Thoracic aorta (tissue), 2 donors: ENCODE measurements around the gene SAPCD1. TPM values are rescaled to one million over a fixed set of nuclear protein-coding genes. Genes with fewer than 3 reads are reported as not detected.

Experiments
- ATAC-seq: fragments of 150-250 bp; one replicate; pipeline ENCODE4 v1.8.0; 2017; ENCODE audit warnings: low read depth; ENCODE audit not compliant: insufficient number of reproducible peaks, low FRiP score
- DNase-seq: peaks from one replicate; pipeline ENCODE4 v3.0.0-alpha.2; 2020; ENCODE audit warnings: low spot score
- H3K27ac ChIP-seq, 2 donors: fragments of 200-600 bp; sonication (generic); 1 replicate in 1 of 2; 2 replicates in 1 of 2; pipeline ENCODE4 v1.5.1; 2016; ENCODE audit warnings: mild to moderate bottlenecking in 2 of 2, moderate library complexity in 2 of 2
- H3K27me3 ChIP-seq: fragments of 200-600 bp; sonication (generic); replicated peaks from 2 replicates; pipeline ENCODE4 v1.6.0; 2016; ENCODE audit warnings: mild to moderate bottlenecking; ENCODE audit not compliant: insufficient read depth
- H3K36me3 ChIP-seq: fragments of 200-600 bp; sonication (generic); one replicate; pipeline ENCODE4 v1.5.1; 2016
- H3K4me1 ChIP-seq, 2 donors: fragments of 200-600 bp; sonication (generic); 1 replicate in 1 of 2; 2 replicates in 1 of 2; pipeline versions ENCODE4 v1.5.1 to v1.6.0; 2016; ENCODE audit warnings: low read depth in 2 of 2, mild to moderate bottlenecking in 1 of 2; ENCODE audit not compliant: control insufficient read depth in 1 of 2
- H3K4me3 ChIP-seq: fragments of 200-600 bp; sonication (generic); 2 replicates; pipeline ENCODE4 v1.5.1; 2016; ENCODE audit warnings: mild to moderate bottlenecking
- H3K9me3 ChIP-seq: fragments of 200-600 bp; sonication (generic); 2 replicates; pipeline ENCODE4 v1.5.1; 2016
- CTCF ChIP-seq: fragments of 200-600 bp; sonication (generic); IDR thresholded peaks from one replicate; pipeline ENCODE4 v1.5.1; 2019; ENCODE audit warnings: antibody characterized with exemption
- total RNA-seq, 2 donors: library from RNA; depleted of rRNA; stranded (reverse); fragments of >200 nt; gene quantifications; one replicate each; pipeline versions ENCODE4 v1.1.0 to v1.2.3, GENCODE V29; 2016

The SAPCD1 gene
- total RNA-seq, 2 donors from 2014 or later, result 13.3 TPM; not detected in 1

GRCh38 chr6:31764198-31764597, 1.7 kb downstream of the SAPCD1 start:
- Histone ChIP-seq H3K36me3 (no peaks in the 10 kb centered on the region), H3K4me1 (peaks cover 2 to 8% of the 10 kb centered on the region in 2 donors), H3K9me3 (no peaks in the 10 kb centered on the region), H3K4me3 (no peak overlapping the region), H3K27me3 (no peaks in the 10 kb centered on the region), H3K27ac (no peak overlapping the region)
- ATAC-seq (no peak), DNase-seq (no peak)
- no peak for TF ChIP-seq CTCF

- ATAC-seq, result no peak
- TF ChIP-seq CTCF, result no peak
- Histone ChIP-seq H3K36me3 (no peaks in the 10 kb centered on the region), H3K27me3 (no peaks in the 10 kb centered on the region), H3K4me3 (no peak overlapping the region), H3K9me3 (no peaks in the 10 kb centered on the region), H3K4me1 (peaks cover 2 to 8% of the 10 kb centered on the region in 2 donors), H3K27ac (no peak overlapping the region)
- no peak for DNase-seq
These were observed 3.1 kb downstream of the SAPCD1 start for GRCh38 chr6:31765559-31765909.

- no peak for TF ChIP-seq CTCF
- no peak for DNase-seq
- no peaks in the 10 kb centered on the region for H3K9me3 ChIP-seq
- H3K27ac ChIP-seq, result no peak overlapping the region
- no peaks in the 10 kb centered on the region for H3K27me3 ChIP-seq
- no peak for ATAC-seq
- no peaks in the 10 kb centered on the region for H3K36me3 ChIP-seq
- H3K4me1 ChIP-seq, result peaks cover 2 to 8% of the 10 kb centered on the region in 2 donors
- H3K4me3 ChIP-seq, result peak overlapping the region; percentile 39
These were observed 3.7 kb downstream of the SAPCD1 start for GRCh38 chr6:31765910-31766794.

- Histone ChIP-seq H3K9me3 (no peaks in the 10 kb centered on the region), H3K4me1 (peaks cover 2 to 8% of the 10 kb centered on the region in 2 donors), H3K27me3 (no peaks in the 10 kb centered on the region), H3K4me3 (no peak overlapping the region), H3K27ac (no peak overlapping the region), H3K36me3 (no peaks in the 10 kb centered on the region)
- ATAC-seq (no peak), DNase-seq (no peak)
- no peak for TF ChIP-seq CTCF
These were observed 4.7 kb downstream of the SAPCD1 start for GRCh38 chr6:31767096-31767645.

- Histone ChIP-seq H3K27me3 (no peaks in the 10 kb centered on the region), H3K27ac (no peak overlapping the region), H3K4me1 (peaks cover 2 to 8% of the 10 kb centered on the region in 2 donors), H3K9me3 (no peaks in the 10 kb centered on the region), H3K4me3 (no peak overlapping the region), H3K36me3 (no peaks in the 10 kb centered on the region)
- no peak for ATAC-seq
- DNase-seq, result no peak
- no peak for TF ChIP-seq CTCF
These were observed 6.2 kb downstream of the SAPCD1 start for GRCh38 chr6:31768363-31769257.
